ENCODE data around the gene TTC22. TPM values are rescaled to one million over a fixed set of nuclear protein-coding genes. Genes with fewer than 3 reads are reported as not detected.

TTC22 gene
- total and polyA plus RNA-seq, 3 experiments from 2014 or later: 2.8 to 5.6 (median 2.9) TPM

GRCh38 chr1:54800041-54800898 is 853 bp downstream of the TTC22 start:
- H3K27me3 Mint-ChIP-seq: peaks cover 0 to 1% of the 10 kb centered on the region in 2 donors
- Histone ChIP-seq H3K36me3 (ENCODE audit: insufficient read depth, low read length) (no peaks in the 10 kb centered on the region), H3K27ac (ENCODE audit: low read depth, low read length) (peak overlapping the region; percentile 78), H3K27me3 (ENCODE audit: insufficient read depth, low read length, poor library complexity, severe bottlenecking) (no peaks in the 10 kb centered on the region), H3K4me3 (ENCODE audit: low read length) (peak overlapping the region; percentile 93), H3K4me1 (ENCODE audit: insufficient read depth, low read length) (peaks cover 49% of the 10 kb centered on the region), H3K9me3 (ENCODE audit: low read length) (no peaks in the 10 kb centered on the region)
- peak overlapping the region; percentile 94 to 99 (median 97) for H3K4me3 Mint-ChIP-seq
- DNase-seq: no peak
- no peaks in the 10 kb centered on the region for H3K9me3 Mint-ChIP-seq
- CTCF ChIA-PET: interaction anchor here (0.9 to 3.8 kb wide), 19 partner anchors 10 to 745 kb away, joined by 3 to 30 read pairs (median 6); partner anchors contain the start of gene TTC4
- POLR2A ChIA-PET: interaction anchor here (0.8 to 1.1 kb wide), 4 partner anchors 35 to 855 kb away, joined by 3 to 5 read pairs (median 4); partner anchors contain the start of genes IFT25 and TTC4
- H3K4me1 Mint-ChIP-seq: peaks cover 68 to 82% (median 77%) of the 10 kb centered on the region in 3 donors
- H3K36me3 Mint-ChIP-seq: peaks cover 0 to 26% (median 0%) of the 10 kb centered on the region in 3 donors
- H3K27ac Mint-ChIP-seq: peak overlapping the region; percentile 90 to 98 (median 94)

- POLR2A ChIA-PET: interaction anchor here (0.6 to 0.8 kb wide), 2 partner anchors 34 to 478 kb away, joined by 4 read pairs; no protein-coding TSS in a partner anchor
- H3K4me1 ChIP-seq (ENCODE audit: insufficient read depth, low read length): peaks cover 39% of the 10 kb centered on the region
Measured at GRCh38 chr1:54798769-54799641, 2.1 kb downstream of the TTC22 start.

GRCh38 chr1:54798206-54798605 is 2.9 kb downstream of the TTC22 start:
- H3K27me3 ChIP-seq (ENCODE audit: insufficient read depth, low read length, poor library complexity, severe bottlenecking): no peaks in the 10 kb centered on the region
- H3K27ac ChIP-seq (ENCODE audit: low read depth, low read length): no peak overlapping the region
- no peaks in the 10 kb centered on the region for H3K9me3 ChIP-seq (ENCODE audit: low read length)
- H3K4me3 ChIP-seq (ENCODE audit: low read length): no peak overlapping the region
- Mint-ChIP-seq H3K9me3 (no peaks in the 10 kb centered on the region), H3K36me3 (peaks cover 0 to 45% (median 11%) of the 10 kb centered on the region in 3 donors), H3K4me3 (peak overlapping the region in 5 of 7 donors; percentile 93 to 98 (median 97)), H3K27ac (peak overlapping the region; percentile 51 to 94 (median 90)), H3K4me1 (peaks cover 61 to 77% (median 66%) of the 10 kb centered on the region in 3 donors), H3K27me3 (peaks cover 0 to 1% of the 10 kb centered on the region in 2 donors)
- no peak for DNase-seq
- CTCF ChIA-PET: interaction anchor here (3.8 kb wide), 1 partner anchor 8 kb away, joined by 30 read pairs; no protein-coding TSS in a partner anchor
- H3K36me3 ChIP-seq (ENCODE audit: insufficient read depth, low read length): no peaks in the 10 kb centered on the region
- peaks cover 35% of the 10 kb centered on the region for H3K4me1 ChIP-seq (ENCODE audit: insufficient read depth, low read length)
- POLR2A ChIA-PET: interaction anchor here (0.6 kb wide), 1 partner anchor 477 kb away, joined by 4 read pairs; no protein-coding TSS in a partner anchor

More at GRCh38 chr1:54798769-54799641, 2.1 kb downstream of the TTC22 start:
- CTCF ChIA-PET: interaction anchor here (1.0 to 3.8 kb wide), 3 partner anchors 9 to 126 kb away, joined by 4 to 30 read pairs (median 22); no protein-coding TSS in a partner anchor
- DNase-seq: peak in 1 of 5 donors; percentile 8
- no peaks in the 10 kb centered on the region for H3K36me3 ChIP-seq (ENCODE audit: insufficient read depth, low read length)
- peaks cover 0 to 38% (median 4%) of the 10 kb centered on the region in 3 donors for H3K36me3 Mint-ChIP-seq
- H3K4me3 Mint-ChIP-seq: peak overlapping the region; percentile 87 to 98 (median 93)
- peak overlapping the region; percentile 41 for H3K27ac ChIP-seq (ENCODE audit: low read depth, low read length)
- H3K4me1 Mint-ChIP-seq: peaks cover 66 to 80% (median 72%) of the 10 kb centered on the region in 3 donors
- peaks cover 0 to 1% of the 10 kb centered on the region in 2 donors for H3K27me3 Mint-ChIP-seq
- peak overlapping the region; percentile 76 to 97 (median 92) for H3K27ac Mint-ChIP-seq
- no peaks in the 10 kb centered on the region for H3K9me3 Mint-ChIP-seq
- no peaks in the 10 kb centered on the region for H3K9me3 ChIP-seq (ENCODE audit: low read length)
- no peaks in the 10 kb centered on the region for H3K27me3 ChIP-seq (ENCODE audit: insufficient read depth, low read length, poor library complexity, severe bottlenecking)
- H3K4me3 ChIP-seq (ENCODE audit: low read length): peak overlapping the region; percentile 93

- H3K9me3 Mint-ChIP-seq: peaks cover 0 to 2% (median 0%) of the 10 kb centered on the region in 5 donors
- H3K27ac ChIP-seq (ENCODE audit: low read depth, low read length): no peak overlapping the region
- H3K36me3 ChIP-seq (ENCODE audit: insufficient read depth, low read length): peaks cover 3% of the 10 kb centered on the region
- H3K4me1 Mint-ChIP-seq: peaks cover 56 to 71% (median 59%) of the 10 kb centered on the region in 3 donors
- H3K4me3 ChIP-seq (ENCODE audit: low read length): no peak overlapping the region
- H3K36me3 Mint-ChIP-seq: peaks cover 2 to 53% (median 13%) of the 10 kb centered on the region in 3 donors
- DNase-seq: no peak
- peak overlapping the region in 4 of 7 donors; percentile 13 to 77 (median 48) for H3K4me3 Mint-ChIP-seq
- CTCF ChIA-PET: interaction anchor here (0.7 kb wide), 1 partner anchor 41 kb away, joined by 3 read pairs; no protein-coding TSS in a partner anchor
- peaks cover 34% of the 10 kb centered on the region for H3K4me1 ChIP-seq (ENCODE audit: insufficient read depth, low read length)
- no peaks in the 10 kb centered on the region for H3K9me3 ChIP-seq (ENCODE audit: low read length)
- H3K27me3 ChIP-seq (ENCODE audit: insufficient read depth, low read length, poor library complexity, severe bottlenecking): no peaks in the 10 kb centered on the region
- peak overlapping the region in 7 of 8 donors; percentile 31 to 90 (median 76) for H3K27ac Mint-ChIP-seq
- POLR2A ChIA-PET: no interaction called here
- peaks cover 0 to 1% of the 10 kb centered on the region in 2 donors for H3K27me3 Mint-ChIP-seq
Measured at GRCh38 chr1:54796902-54797301, 4.2 kb downstream of the TTC22 start.

- Histone ChIP-seq H3K9me3 (ENCODE audit: low read length) (no peaks in the 10 kb centered on the region), H3K27me3 (ENCODE audit: insufficient read depth, low read length, poor library complexity, severe bottlenecking) (no peaks in the 10 kb centered on the region), H3K4me1 (ENCODE audit: insufficient read depth, low read length) (peaks cover 29% of the 10 kb centered on the region), H3K36me3 (ENCODE audit: insufficient read depth, low read length) (peaks cover 7% of the 10 kb centered on the region), H3K4me3 (ENCODE audit: low read length) (no peak overlapping the region), H3K27ac (ENCODE audit: low read depth, low read length) (no peak overlapping the region)
- Mint-ChIP-seq H3K4me1 (peaks cover 51 to 63% (median 52%) of the 10 kb centered on the region in 3 donors), H3K27me3 (peaks cover 0 to 1% of the 10 kb centered on the region in 2 donors), H3K4me3 (peak overlapping the region in 1 of 7 donors; percentile 77), H3K27ac (peak overlapping the region in 3 of 8 donors; percentile 9 to 56 (median 51)), H3K36me3 (peaks cover 6 to 59% (median 13%) of the 10 kb centered on the region in 3 donors), H3K9me3 (peaks cover 0 to 3% (median 0%) of the 10 kb centered on the region in 5 donors)
- DNase-seq: no peak
- ChIA-PET CTCF (no interaction called here), POLR2A (no interaction called here)
Measured at GRCh38 chr1:54795841-54796468, 5.2 kb downstream of the TTC22 start.

GRCh38 chr1:54795356-54795665 is 5.8 kb downstream of the TTC22 start:
- Mint-ChIP-seq H3K27ac (peak overlapping the region in 3 of 8 donors; percentile 56 to 84 (median 81)), H3K9me3 (peaks cover 0 to 3% (median 0%) of the 10 kb centered on the region in 5 donors), H3K27me3 (peaks cover 0 to 1% of the 10 kb centered on the region in 2 donors), H3K4me3 (peak overlapping the region in 1 of 7 donors; percentile 27), H3K36me3 (peaks cover 6 to 66% (median 13%) of the 10 kb centered on the region in 3 donors), H3K4me1 (peaks cover 51 to 62% (median 51%) of the 10 kb centered on the region in 3 donors)
- H3K27me3 ChIP-seq (ENCODE audit: insufficient read depth, low read length, poor library complexity, severe bottlenecking): no peaks in the 10 kb centered on the region
- POLR2A ChIA-PET: no interaction called here
- H3K27ac ChIP-seq (ENCODE audit: low read depth, low read length): no peak overlapping the region
- DNase-seq: no peak
- CTCF ChIA-PET: no interaction called here
- H3K4me1 ChIP-seq (ENCODE audit: insufficient read depth, low read length): peaks cover 25% of the 10 kb centered on the region
- H3K4me3 ChIP-seq (ENCODE audit: low read length): no peak overlapping the region
- no peaks in the 10 kb centered on the region for H3K9me3 ChIP-seq (ENCODE audit: low read length)
- H3K36me3 ChIP-seq (ENCODE audit: insufficient read depth, low read length): peaks cover 7% of the 10 kb centered on the region
